B cell (primary cell): Measurements from ENCODE around the gene TRIM43B.
"Not testable (repeated sequence)": the region's sequence is repeated elsewhere in the genome, so short reads cannot be mapped to it uniquely, and the experiment has no call there.

ENCODE experiments used
- EZH2 ChIP-seq: IDR thresholded peaks from 2 replicates; pipeline ENCODE4 v1.6.1; 2012; ENCODE audit warnings: borderline replicate concordance, low read depth, mild to moderate bottlenecking, moderate library complexity, low read length; ENCODE audit not compliant: insufficient read depth, poor library complexity, severe bottlenecking
- TF ChIP-seq, protein P1 (sequence below): fragments of 200-600 bp; IDR thresholded peaks from one replicate; pipeline ENCODE4 v1.8.0; 2022; ENCODE audit warnings: antibody characterized with exemption, mild to moderate bottlenecking

DNA sequence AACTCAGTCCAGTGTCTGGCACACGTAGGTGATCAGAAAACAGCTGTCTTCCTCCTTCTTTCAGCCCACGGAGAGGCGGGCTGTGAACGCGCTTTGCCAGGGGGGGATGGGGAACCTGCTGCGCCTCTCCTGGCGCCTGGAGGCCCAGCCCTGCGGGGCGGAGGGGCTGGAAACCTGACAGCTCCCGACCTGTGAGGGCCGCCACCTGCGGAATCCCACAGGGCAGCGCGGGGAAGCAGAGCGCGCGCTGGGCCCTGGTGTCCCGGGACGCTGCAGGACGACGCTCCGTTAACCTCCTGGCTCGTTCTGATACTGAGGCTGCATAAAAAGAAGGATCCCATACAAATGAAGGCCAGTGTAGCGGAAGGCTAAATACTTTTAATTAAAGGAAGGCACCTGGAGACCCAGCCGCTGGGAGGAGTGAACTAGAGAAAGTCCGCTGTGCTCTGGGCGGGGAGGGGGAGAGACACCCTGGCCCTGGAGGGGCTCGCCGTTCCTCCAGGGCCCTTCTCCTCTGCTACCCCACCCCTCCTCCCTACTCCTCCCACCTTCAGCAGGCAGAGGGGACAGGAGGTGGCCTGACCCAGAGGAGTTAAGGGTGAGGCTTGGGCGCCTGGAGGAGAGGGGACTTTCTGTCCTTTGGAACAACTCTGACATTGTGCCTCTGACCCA, 57.2 kb downstream of the TRIM43B start:
- TF ChIP-seq, protein P1, sequence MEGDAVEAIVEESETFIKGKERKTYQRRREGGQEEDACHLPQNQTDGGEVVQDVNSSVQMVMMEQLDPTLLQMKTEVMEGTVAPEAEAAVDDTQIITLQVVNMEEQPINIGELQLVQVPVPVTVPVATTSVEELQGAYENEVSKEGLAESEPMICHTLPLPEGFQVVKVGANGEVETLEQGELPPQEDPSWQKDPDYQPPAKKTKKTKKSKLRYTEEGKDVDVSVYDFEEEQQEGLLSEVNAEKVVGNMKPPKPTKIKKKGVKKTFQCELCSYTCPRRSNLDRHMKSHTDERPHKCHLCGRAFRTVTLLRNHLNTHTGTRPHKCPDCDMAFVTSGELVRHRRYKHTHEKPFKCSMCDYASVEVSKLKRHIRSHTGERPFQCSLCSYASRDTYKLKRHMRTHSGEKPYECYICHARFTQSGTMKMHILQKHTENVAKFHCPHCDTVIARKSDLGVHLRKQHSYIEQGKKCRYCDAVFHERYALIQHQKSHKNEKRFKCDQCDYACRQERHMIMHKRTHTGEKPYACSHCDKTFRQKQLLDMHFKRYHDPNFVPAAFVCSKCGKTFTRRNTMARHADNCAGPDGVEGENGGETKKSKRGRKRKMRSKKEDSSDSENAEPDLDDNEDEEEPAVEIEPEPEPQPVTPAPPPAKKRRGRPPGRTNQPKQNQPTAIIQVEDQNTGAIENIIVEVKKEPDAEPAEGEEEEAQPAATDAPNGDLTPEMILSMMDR, result not testable (repeated sequence)
- TF ChIP-seq EZH2, result not testable (repeated sequence)
